Measurements from ENCODE around the gene LTBP1.

Gene LTBP1

GRCh38 chr2:33320573-33320972 is 373.8 kb downstream of the LTBP1 start:
- in situ Hi-C loops (cut with HindIII; ENCODE audit: low sequenced_read_pairs), result no loop called here
- no peak for TF ChIP-seq CTCF (IDR thresholded peaks at IDR 0.05; ENCODE audit: low read depth, low read length, missing control alignments)
- no peak for DNase-seq (ENCODE audit: low read depth)
- no peak overlapping the region for H3K4me3 ChIP-seq (ENCODE audit: low read depth, low read length)

- peak; percentile 34 for DNase-seq (ENCODE audit: low read depth)
- no peak overlapping the region for H3K4me3 ChIP-seq (ENCODE audit: low read depth, low read length)
- in situ Hi-C loops (cut with HindIII; ENCODE audit: low sequenced_read_pairs), result no loop called here
- no peak for TF ChIP-seq CTCF (IDR thresholded peaks at IDR 0.05; ENCODE audit: low read depth, low read length, missing control alignments)
Measured at GRCh38 chr2:33321236-33321771, 374.6 kb downstream of the LTBP1 start.

- no peak for TF ChIP-seq CTCF (IDR thresholded peaks at IDR 0.05; ENCODE audit: low read depth, low read length, missing control alignments)
- DNase-seq (ENCODE audit: low read depth), result no peak
- no peak overlapping the region for H3K4me3 ChIP-seq (ENCODE audit: low read depth, low read length)
- in situ Hi-C loops (cut with HindIII; ENCODE audit: low sequenced_read_pairs), result no loop called here
Measured at GRCh38 chr2:33321876-33322483, 375.2 kb downstream of the LTBP1 start.

- no peak overlapping the region for H3K4me3 ChIP-seq (ENCODE audit: low read depth, low read length)
- in situ Hi-C loops (cut with HindIII; ENCODE audit: low sequenced_read_pairs), result no loop called here
- DNase-seq (ENCODE audit: low read depth), result no peak
- TF ChIP-seq CTCF (IDR thresholded peaks at IDR 0.05; ENCODE audit: low read depth, low read length, missing control alignments), result no peak
Measured at GRCh38 chr2:33322612-33323011, 375.9 kb downstream of the LTBP1 start.

- no peak overlapping the region for H3K4me3 ChIP-seq (ENCODE audit: low read depth, low read length)
- no peak for DNase-seq (ENCODE audit: low read depth)
- in situ Hi-C loops (cut with HindIII; ENCODE audit: low sequenced_read_pairs), result no loop called here
- TF ChIP-seq CTCF (IDR thresholded peaks at IDR 0.05; ENCODE audit: low read depth, low read length, missing control alignments), result no peak
Measured at GRCh38 chr2:33323957-33324356, 377.2 kb downstream of the LTBP1 start.

GRCh38 chr2:33326100-33326499 is 379.3 kb downstream of the LTBP1 start:
- DNase-seq (ENCODE audit: low read depth), result no peak
- TF ChIP-seq CTCF (IDR thresholded peaks at IDR 0.05; ENCODE audit: low read depth, low read length, missing control alignments), result no peak
- in situ Hi-C loops (cut with HindIII; ENCODE audit: low sequenced_read_pairs), result no loop called here
- no peak overlapping the region for H3K4me3 ChIP-seq (ENCODE audit: low read depth, low read length)

Measured in astrocyte of the cerebellum (primary cell).